Panc1 (cell line): Measurements from ENCODE around the gene HOXB7. TPM values are rescaled to one million over a fixed set of nuclear protein-coding genes. Genes with fewer than 3 reads are reported as not detected.

Experiments used
- ATAC-seq: fragments of 200-7000 bp; cut with Tn5 transposase; 2 replicates; pipeline ENCODE4 v1.9.1; 2020; ENCODE audit warnings: mild to moderate bottlenecking, moderate library complexity
- BruUV-seq: library from RNA; stranded (reverse); fragments of 400-500 nt; replicated peaks from 2 replicates; lab custom pipeline; 2021; lab: Mats Ljungman, UMichigan
- CTCF ChIA-PET: fragments of 300-600 bp; sonication (Branson Sonifier 250); formaldehyde crosslinking; loops from one replicate; lab custom pipeline; 2022; ENCODE audit warnings: antibody characterized with exemption; lab: Charles Lee
- POLR2A ChIA-PET: fragments of 300-600 bp; sonication (Branson Sonifier 250); formaldehyde crosslinking; loops from one replicate; lab custom pipeline; 2022; ENCODE audit warnings: antibody characterized with exemption; lab: Charles Lee
- DNase-seq: peaks from one replicate; pipeline ENCODE4 v3.0.0-alpha.2; 2010; ENCODE audit warnings: low read depth, low spot score
- H3K27ac ChIP-seq: 2 replicates; pipeline ENCODE4 v1.5.1; 2011; ENCODE audit warnings: mild to moderate bottlenecking, low read length, inconsistent platforms
- H3K27me3 ChIP-seq: fragments of 200-500 bp; sonication (Bioruptor generic); 2 replicates; pipeline ENCODE4 v1.6.0; 2014; ENCODE audit warnings: low read length, inconsistent platforms; ENCODE audit not compliant: control insufficient read depth, insufficient read depth
- H3K36me3 ChIP-seq: fragments of 200-500 bp; sonication (Bioruptor generic); 2 replicates; pipeline ENCODE4 v1.5.1; 2014; ENCODE audit warnings: inconsistent platforms, mild to moderate bottlenecking, low read length, moderate library complexity; ENCODE audit not compliant: control insufficient read depth, insufficient read depth
- H3K4me1 ChIP-seq: 2 replicates; pipeline ENCODE4 v1.5.1; 2011; ENCODE audit warnings: inconsistent platforms, mild to moderate bottlenecking, low read length, moderate library complexity; ENCODE audit not compliant: control insufficient read depth, insufficient read depth
- H3K4me3 ChIP-seq, 2 experiments: 2 replicates each; pipeline ENCODE4 v1.5.1; 2011 to 2012; ENCODE audit warnings: low read depth in 2 of 2, low read length in 2 of 2, mild to moderate bottlenecking in 2 of 2, inconsistent platforms in 1 of 2, moderate library complexity in 1 of 2
- H3K9me3 ChIP-seq: fragments of 200-500 bp; sonication (Bioruptor generic); 2 replicates; pipeline ENCODE4 v1.5.1; 2014; ENCODE audit warnings: low read depth, mild to moderate bottlenecking, inconsistent platforms, low read length, moderate library complexity; ENCODE audit not compliant: control insufficient read depth, insufficient read depth
- CTCF ChIP-seq: fragments of 450-650 bp; IDR thresholded peaks from 2 replicates; pipeline ENCODE4 v1.5.1; 2017; ENCODE audit warnings: mild to moderate bottlenecking
- POLR2AphosphoS5 ChIP-seq: IDR thresholded peaks from 2 replicates; pipeline ENCODE4 v1.6.1; 2012; ENCODE audit warnings: mild to moderate bottlenecking, low read depth, low read length, moderate library complexity
- REST ChIP-seq, 2 experiments: IDR thresholded peaks; 2 replicates each; pipeline ENCODE4 v1.6.1; 2011 to 2012; ENCODE audit warnings: low read depth in 2 of 2, control low read depth in 1 of 2, low read length in 1 of 2, mild to moderate bottlenecking in 1 of 2, moderate library complexity in 1 of 2; ENCODE audit not compliant: insufficient read depth in 1 of 2
- SIN3A ChIP-seq: IDR thresholded peaks from 2 replicates; pipeline ENCODE4 v1.6.1; 2012; ENCODE audit warnings: low read depth, mild to moderate bottlenecking, low read length, moderate library complexity, borderline replicate concordance; ENCODE audit not compliant: insufficient read depth
- TCF7L2 ChIP-seq: IDR thresholded peaks from 2 replicates; pipeline ENCODE4 v1.6.1; 2011; ENCODE audit warnings: mild to moderate bottlenecking, low read depth, low read length, inconsistent platforms
- in situ Hi-C: cut with HindIII; loops from 2 replicates; pipeline ENCODE4 v1.10.0; 2016; ENCODE audit warnings: low sequenced_read_pairs, low pct_unique_long_range_greater_than_20kb
- intact Hi-C: fragments of 100-400 bp; cut with micrococcal nuclease; formaldehyde crosslinking; loops from one replicate; pipeline ENCODE4 v1.10.0; 2022; ENCODE audit not compliant: unreplicated experiment
- total RNA-seq: library from RNA; stranded (reverse); gene quantifications from one replicate; pipeline ENCODE4 v1.2.1, GENCODE V29; 2021; ENCODE audit not compliant: unreplicated experiment

HOXB7 gene
- total RNA-seq, 1 experiment from 2014 or later = 44.0 TPM

DNA sequence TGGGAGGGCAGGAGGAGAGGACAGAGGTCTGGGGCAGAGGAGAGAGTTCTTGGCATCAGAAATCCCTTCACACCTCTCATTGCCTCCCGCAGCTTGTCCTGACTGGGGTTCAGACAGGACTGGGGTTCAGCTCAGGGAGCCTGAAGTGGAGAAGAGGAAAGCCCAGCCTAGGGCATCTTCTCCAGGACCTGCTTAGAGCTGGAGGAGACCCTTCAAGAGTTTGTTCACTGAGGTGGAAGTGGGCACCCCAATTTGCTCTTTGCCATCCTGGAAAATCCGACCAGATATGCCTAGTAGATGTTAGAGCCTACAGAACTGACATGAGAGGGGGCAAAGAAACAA lies 22.8 kb downstream of the HOXB7 start:
- Histone ChIP-seq H3K4me1 (peaks cover 79% of the 10 kb centered on the region), H3K9me3 (no peaks in the 10 kb centered on the region), H3K27me3 (no peaks in the 10 kb centered on the region), H3K4me3 (peak overlapping the region; percentile 70 to 99), H3K27ac (peak overlapping the region; percentile 99), H3K36me3 (no peaks in the 10 kb centered on the region)
- ATAC-seq (no peak), DNase-seq (no peak)
- CTCF ChIA-PET = interaction anchor here (0.6 to 2.0 kb wide), 10 partner anchors 18 to 429 kb away, joined by 3 to 8 read pairs (median 4); partner anchors contain the start of gene HOXB8
- no TSS peak for BruUV-seq
- POLR2A ChIA-PET = interaction anchor here (0.5 to 2.0 kb wide), 6 partner anchors 10 to 44 kb away, joined by 3 to 7 read pairs (median 4); no protein-coding TSS in a partner anchor
- TF ChIP-seq REST (IDR thresholded peaks at IDR 0.05; ENCODE audit: insufficient read depth in 1 of 2, low read depth in 2 of 2, low read length in 1 of 2) = no peak
- TF ChIP-seq POLR2AphosphoS5 = no peak
- TF ChIP-seq CTCF = no peak
- TF ChIP-seq TCF7L2 = no peak
- intact Hi-C loops (no loop called here), in situ Hi-C loops (no loop called here)

GRCh38 chr17:48587276-48588073 lies 23.3 kb downstream of the HOXB7 start:
- Histone ChIP-seq H3K36me3 (no peaks in the 10 kb centered on the region), H3K27ac (peak overlapping the region; percentile 99), H3K9me3 (no peaks in the 10 kb centered on the region), H3K4me3 (peak overlapping the region; percentile 70 to 99), H3K4me1 (peaks cover 79% of the 10 kb centered on the region), H3K27me3 (no peaks in the 10 kb centered on the region)
- no peak for TF ChIP-seq CTCF
- TF ChIP-seq REST (IDR thresholded peaks at IDR 0.05; ENCODE audit: insufficient read depth in 1 of 2, low read depth in 2 of 2, low read length in 1 of 2) = peak in 1 of 2 experiments; percentile 45; a peak in 1 of 4 replicates
- peak; percentile 70 for TF ChIP-seq POLR2AphosphoS5
- TF ChIP-seq SIN3A = peak; percentile 92
- peak; percentile 91 for TF ChIP-seq TCF7L2
- ATAC-seq (peak; percentile 14), DNase-seq (no peak)
- intact Hi-C loops = no loop called here
- in situ Hi-C loops = no loop called here
- ChIA-PET POLR2A (interaction anchor here (0.5 to 2.0 kb wide), 10 partner anchors 9 to 110 kb away, joined by 3 to 7 read pairs (median 4); no protein-coding TSS in a partner anchor), CTCF (interaction anchor here (0.6 to 2.0 kb wide), 10 partner anchors 18 to 428 kb away, joined by 3 to 8 read pairs (median 4); partner anchors contain the start of gene HOXB8)
- BruUV-seq = TSS peak; percentile 4
